ENCODE data around the gene ATP5MG. TPM values are rescaled to one million over a fixed set of nuclear protein-coding genes. Genes with fewer than 3 reads are reported as not detected.

Gene ATP5MG
- total and polyA plus RNA-seq, 10 of the 15 experiments (the other 5 are each of a cell fraction or from before 2014, with no cell fraction given) = 211 to 2,276 (median 633) TPM

DNA sequence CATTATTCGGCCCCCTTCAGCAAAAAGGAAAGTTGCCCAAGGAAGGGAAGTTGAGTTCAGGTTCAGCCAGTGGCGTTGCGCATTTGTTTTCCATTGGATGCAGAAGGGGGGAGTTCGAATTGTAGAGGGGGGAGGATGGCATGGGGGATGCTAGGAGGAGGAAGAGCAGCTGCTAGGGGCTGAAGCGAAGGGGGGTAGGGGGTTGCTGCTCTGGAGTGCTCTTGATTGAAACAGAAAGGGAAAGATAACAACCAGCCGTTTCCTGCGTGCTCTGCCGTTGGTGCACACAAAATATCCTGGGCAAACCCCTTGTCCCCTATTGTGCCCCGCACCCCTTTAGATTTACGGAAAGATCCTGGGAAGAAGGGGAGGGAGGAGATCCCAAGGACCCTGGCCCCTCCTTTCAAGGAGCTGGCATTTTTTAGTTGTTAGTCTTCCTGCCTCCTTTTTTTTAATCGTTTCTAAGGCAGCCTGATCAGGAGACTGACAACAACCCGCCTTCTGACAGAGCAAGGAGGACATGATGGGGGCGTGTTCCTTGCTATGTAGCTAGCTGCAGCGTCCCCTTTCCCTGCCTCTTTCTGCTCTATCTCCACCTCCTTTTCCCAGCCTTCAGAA, 37.0 kb downstream of the ATP5MG start (continued):
- TF ChIP-seq PAX5 (IDR thresholded peaks at IDR 0.05; ENCODE audit: borderline replicate concordance, low read depth, low read length) = no peak
- TF ChIP-seq, protein P1, sequence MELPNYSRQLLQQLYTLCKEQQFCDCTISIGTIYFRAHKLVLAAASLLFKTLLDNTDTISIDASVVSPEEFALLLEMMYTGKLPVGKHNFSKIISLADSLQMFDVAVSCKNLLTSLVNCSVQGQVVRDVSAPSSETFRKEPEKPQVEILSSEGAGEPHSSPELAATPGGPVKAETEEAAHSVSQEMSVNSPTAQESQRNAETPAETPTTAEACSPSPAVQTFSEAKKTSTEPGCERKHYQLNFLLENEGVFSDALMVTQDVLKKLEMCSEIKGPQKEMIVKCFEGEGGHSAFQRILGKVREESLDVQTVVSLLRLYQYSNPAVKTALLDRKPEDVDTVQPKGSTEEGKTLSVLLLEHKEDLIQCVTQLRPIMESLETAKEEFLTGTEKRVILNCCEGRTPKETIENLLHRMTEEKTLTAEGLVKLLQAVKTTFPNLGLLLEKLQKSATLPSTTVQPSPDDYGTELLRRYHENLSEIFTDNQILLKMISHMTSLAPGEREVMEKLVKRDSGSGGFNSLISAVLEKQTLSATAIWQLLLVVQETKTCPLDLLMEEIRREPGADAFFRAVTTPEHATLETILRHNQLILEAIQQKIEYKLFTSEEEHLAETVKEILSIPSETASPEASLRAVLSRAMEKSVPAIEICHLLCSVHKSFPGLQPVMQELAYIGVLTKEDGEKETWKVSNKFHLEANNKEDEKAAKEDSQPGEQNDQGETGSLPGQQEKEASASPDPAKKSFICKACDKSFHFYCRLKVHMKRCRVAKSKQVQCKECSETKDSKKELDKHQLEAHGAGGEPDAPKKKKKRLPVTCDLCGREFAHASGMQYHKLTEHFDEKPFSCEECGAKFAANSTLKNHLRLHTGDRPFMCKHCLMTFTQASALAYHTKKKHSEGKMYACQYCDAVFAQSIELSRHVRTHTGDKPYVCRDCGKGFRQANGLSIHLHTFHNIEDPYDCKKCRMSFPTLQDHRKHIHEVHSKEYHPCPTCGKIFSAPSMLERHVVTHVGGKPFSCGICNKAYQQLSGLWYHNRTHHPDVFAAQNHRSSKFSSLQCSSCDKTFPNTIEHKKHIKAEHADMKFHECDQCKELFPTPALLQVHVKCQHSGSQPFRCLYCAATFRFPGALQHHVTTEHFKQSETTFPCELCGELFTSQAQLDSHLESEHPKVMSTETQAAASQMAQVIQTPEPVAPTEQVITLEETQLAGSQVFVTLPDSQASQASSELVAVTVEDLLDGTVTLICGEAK (IDR thresholded peaks at IDR 0.05; ENCODE audit: borderline replicate concordance) = no peak; the same call in 1 of the 2 replicates
- TF ChIP-seq BACH1 (IDR thresholded peaks at IDR 0.05; ENCODE audit: borderline replicate concordance) = no peak
- TF ChIP-seq ETV6 (conservative IDR thresholded peaks at IDR 0.05 in 1 of 2, IDR thresholded peaks at IDR 0.05 in 1 of 2; ENCODE audit: borderline replicate concordance in 1 of 2, low read depth in 1 of 2) = peak in 1 of 2 experiments; percentile 16; a peak in 1 of 4 replicates
- no peak for TF ChIP-seq BCL11A (IDR thresholded peaks at IDR 0.05; ENCODE audit: low read depth, low read length)
- TF ChIP-seq, protein P2, sequence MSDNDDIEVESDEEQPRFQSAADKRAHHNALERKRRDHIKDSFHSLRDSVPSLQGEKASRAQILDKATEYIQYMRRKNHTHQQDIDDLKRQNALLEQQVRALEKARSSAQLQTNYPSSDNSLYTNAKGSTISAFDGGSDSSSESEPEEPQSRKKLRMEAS (IDR thresholded peaks at IDR 0.05; ENCODE audit: low read depth, low read length) = peak; percentile 51
- TF ChIP-seq ZNF207 (IDR thresholded peaks at IDR 0.05; ENCODE audit: borderline replicate concordance) = no peak
- TF ChIP-seq KAT2A (conservative IDR thresholded peaks at IDR 0.05; ENCODE audit: control insufficient read depth, low read depth, low read length) = no peak
- no peak for TF ChIP-seq BRCA1 (IDR thresholded peaks at IDR 0.05; ENCODE audit: low read depth, low read length)
- TF ChIP-seq, protein P3, sequence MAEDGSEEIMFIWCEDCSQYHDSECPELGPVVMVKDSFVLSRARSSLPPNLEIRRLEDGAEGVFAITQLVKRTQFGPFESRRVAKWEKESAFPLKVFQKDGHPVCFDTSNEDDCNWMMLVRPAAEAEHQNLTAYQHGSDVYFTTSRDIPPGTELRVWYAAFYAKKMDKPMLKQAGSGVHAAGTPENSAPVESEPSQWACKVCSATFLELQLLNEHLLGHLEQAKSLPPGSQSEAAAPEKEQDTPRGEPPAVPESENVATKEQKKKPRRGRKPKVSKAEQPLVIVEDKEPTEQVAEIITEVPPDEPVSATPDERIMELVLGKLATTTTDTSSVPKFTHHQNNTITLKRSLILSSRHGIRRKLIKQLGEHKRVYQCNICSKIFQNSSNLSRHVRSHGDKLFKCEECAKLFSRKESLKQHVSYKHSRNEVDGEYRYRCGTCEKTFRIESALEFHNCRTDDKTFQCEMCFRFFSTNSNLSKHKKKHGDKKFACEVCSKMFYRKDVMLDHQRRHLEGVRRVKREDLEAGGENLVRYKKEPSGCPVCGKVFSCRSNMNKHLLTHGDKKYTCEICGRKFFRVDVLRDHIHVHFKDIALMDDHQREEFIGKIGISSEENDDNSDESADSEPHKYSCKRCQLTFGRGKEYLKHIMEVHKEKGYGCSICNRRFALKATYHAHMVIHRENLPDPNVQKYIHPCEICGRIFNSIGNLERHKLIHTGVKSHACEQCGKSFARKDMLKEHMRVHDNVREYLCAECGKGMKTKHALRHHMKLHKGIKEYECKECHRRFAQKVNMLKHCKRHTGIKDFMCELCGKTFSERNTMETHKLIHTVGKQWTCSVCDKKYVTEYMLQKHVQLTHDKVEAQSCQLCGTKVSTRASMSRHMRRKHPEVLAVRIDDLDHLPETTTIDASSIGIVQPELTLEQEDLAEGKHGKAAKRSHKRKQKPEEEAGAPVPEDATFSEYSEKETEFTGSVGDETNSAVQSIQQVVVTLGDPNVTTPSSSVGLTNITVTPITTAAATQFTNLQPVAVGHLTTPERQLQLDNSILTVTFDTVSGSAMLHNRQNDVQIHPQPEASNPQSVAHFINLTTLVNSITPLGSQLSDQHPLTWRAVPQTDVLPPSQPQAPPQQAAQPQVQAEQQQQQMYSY (CRISPR knock-in tag; IDR thresholded peaks at IDR 0.05) = no peak
- no peak for TF ChIP-seq HCFC1 (IDR thresholded peaks at IDR 0.05; ENCODE audit: low read length)
- no peak for TF ChIP-seq MTA3 (IDR thresholded peaks at IDR 0.05; ENCODE audit: borderline replicate concordance, low read length)
- TF ChIP-seq CBFB (IDR thresholded peaks at IDR 0.05; ENCODE audit: low read depth) = no peak
- no peak for TF ChIP-seq WRNIP1 (IDR thresholded peaks at IDR 0.05; ENCODE audit: borderline replicate concordance, low read depth, low read length)
- TF ChIP-seq CEBPB (IDR thresholded peaks at IDR 0.05; ENCODE audit: borderline replicate concordance in 1 of 2, low read depth in 2 of 2, low read length in 2 of 2) = no peak
- 0 out of 2 replicates have a peak, but pooled peaks have one; percentile 32 for TF ChIP-seq YY1 (IDR thresholded peaks at IDR 0.05; ENCODE audit: low read depth, low read length)
- peak; percentile 72 for TF ChIP-seq PKNOX1 (IDR thresholded peaks at IDR 0.05)
- no peak for TF ChIP-seq DPF2 (IDR thresholded peaks at IDR 0.05)
- TF ChIP-seq CHD1 (IDR thresholded peaks at IDR 0.05; ENCODE audit: low read depth, low read length) = no peak
- no peak for TF ChIP-seq HDAC6 (IDR thresholded peaks at IDR 0.05; ENCODE audit: unreplicated experiment)
- TF ChIP-seq JUND (IDR thresholded peaks at IDR 0.05; ENCODE audit: low read depth, low read length) = no peak

Measured in GM12878 (cell line).